GM12872 (cell line): ENCODE results near the gene CARD11.

ENCODE experiments used
- CTCF ChIP-seq: IDR thresholded peaks from 3 replicates; pipeline ENCODE4 v1.5.1; 2011; ENCODE audit warnings: low read depth, mild to moderate bottlenecking, low read length, moderate library complexity; ENCODE audit not compliant: insufficient read depth

CARD11 gene

GRCh38 chr7:2930310-2931033 is 113.2 kb downstream of the CARD11 start:
- TF ChIP-seq CTCF, result no peak

GRCh38 chr7:2929321-2930201 is 114.1 kb downstream of the CARD11 start:
- TF ChIP-seq CTCF, result no peak

- TF ChIP-seq CTCF, result no peak
These were observed 114.9 kb downstream of the CARD11 start for GRCh38 chr7:2928613-2929311.

- no peak for TF ChIP-seq CTCF
These were observed 115.4 kb downstream of the CARD11 start for GRCh38 chr7:2928256-2928612.

- no peak for TF ChIP-seq CTCF
These were observed 116.1 kb downstream of the CARD11 start for GRCh38 chr7:2927592-2927991.

- no peak for TF ChIP-seq CTCF
These were observed 116.7 kb downstream of the CARD11 start for GRCh38 chr7:2926896-2927405.

- TF ChIP-seq CTCF, result no peak
These were observed 117.4 kb downstream of the CARD11 start for GRCh38 chr7:2926120-2926895.
